Activated naive CD4-positive, alpha-beta T cell treated with anti-CD3 and anti-CD28 coated beads for 36 hours (primary cell): ENCODE results near the gene PA2G4. TPM values are rescaled to one million over a fixed set of nuclear protein-coding genes. Genes with fewer than 3 reads are reported as not detected.

Experiments used
- CTCF ChIA-PET: fragments of 350-600 bp; sonication (Branson Sonifier 250); formaldehyde crosslinking; loops from one replicate; lab custom pipeline; 2021; ENCODE audit warnings: antibody characterized with exemption; lab: Charles Lee
- DNase-seq: peaks from one replicate; pipeline ENCODE4 v3.0.0-alpha.2; 2020
- H3K27ac Mint-ChIP-seq: one replicate; pipeline ENCODE4 v1.8.0; 2021; ENCODE audit warnings: mild to moderate bottlenecking, mixed read lengths
- H3K27me3 Mint-ChIP-seq: one replicate; pipeline ENCODE4 v1.8.0; 2021; ENCODE audit warnings: low read depth, mixed read lengths
- H3K36me3 Mint-ChIP-seq: one replicate; pipeline ENCODE4 v1.8.0; 2021; ENCODE audit warnings: low read depth, mixed read lengths
- H3K4me1 Mint-ChIP-seq: one replicate; pipeline ENCODE4 v1.8.0; 2021; ENCODE audit warnings: low read depth, mixed read lengths
- H3K4me3 Mint-ChIP-seq: one replicate; pipeline ENCODE4 v1.8.0; 2021; ENCODE audit warnings: mild to moderate bottlenecking, moderate library complexity, mixed read lengths
- H3K9me3 Mint-ChIP-seq: one replicate; pipeline ENCODE4 v1.8.0; 2021; ENCODE audit warnings: mixed read lengths
- intact Hi-C: fragments of 100-400 bp; cut with micrococcal nuclease; formaldehyde crosslinking; loops from one replicate; pipeline ENCODE4 v1.15.1; 2023
- total RNA-seq, 2 experiments: library from RNA; stranded (reverse); gene quantifications; one replicate each; pipeline ENCODE4 v1.2.3, GENCODE V29; 2021

PA2G4 gene
- total RNA-seq, 2 experiments from 2014 or later, result 398 to 411 TPM

- CTCF ChIA-PET, result interaction anchor here (1.4 kb wide), 1 partner anchor 44 kb away, joined by 3 read pairs; the partner anchor contains the start of gene SMARCC2
- no peaks in the 10 kb centered on the region for H3K9me3 Mint-ChIP-seq
These were observed 40.9 kb downstream of the PA2G4 start for GRCh38 chr12:56145217-56145616.

DNA sequence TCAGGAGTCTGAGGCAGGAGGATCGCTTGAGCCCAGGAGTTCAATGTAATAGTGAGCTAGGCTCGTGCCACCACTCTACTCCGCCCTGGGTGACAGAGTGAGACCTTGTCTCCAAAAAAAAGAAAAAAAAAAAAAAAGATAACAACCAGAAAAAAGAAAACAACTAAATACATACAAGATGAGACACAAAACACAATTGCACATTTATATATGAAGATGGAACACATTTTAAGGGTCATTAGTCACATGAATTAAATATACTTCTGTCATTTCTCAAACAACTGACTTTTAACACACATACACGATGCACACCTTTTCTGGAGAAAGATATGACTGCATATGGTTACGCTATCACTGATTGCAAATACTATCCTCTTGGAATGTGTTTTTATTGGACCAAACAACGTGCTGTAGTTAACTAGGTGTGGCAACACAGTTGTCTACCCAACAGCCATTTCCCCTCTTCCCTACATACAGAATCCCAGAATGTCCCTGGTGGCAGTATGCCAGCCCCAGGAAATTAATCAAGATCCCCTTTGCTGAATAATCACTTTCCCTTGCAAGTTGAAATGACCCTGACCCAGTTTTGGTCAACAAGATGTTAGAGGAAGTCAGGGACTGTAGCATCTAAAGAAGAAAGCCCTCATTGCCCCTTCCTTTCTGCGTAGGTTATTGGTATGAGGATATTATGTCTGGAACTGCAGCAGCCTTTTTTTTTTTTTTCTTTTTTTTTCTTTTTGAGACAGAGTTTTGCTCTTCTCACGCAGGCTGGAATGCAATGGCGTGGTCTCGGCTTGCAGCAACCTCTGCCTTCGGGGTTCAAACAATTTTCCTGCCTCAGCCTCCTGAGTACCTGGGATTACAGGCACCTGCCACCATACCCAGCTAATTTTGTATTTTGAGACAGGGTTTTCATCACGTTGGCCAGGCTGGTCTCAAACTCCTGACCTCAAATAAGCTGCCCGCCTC, 42.4 kb downstream of the PA2G4 start:
- CTCF ChIA-PET, result no interaction called here
- Mint-ChIP-seq H3K4me1 (peaks cover 31% of the 10 kb centered on the region), H3K27me3 (no peaks in the 10 kb centered on the region), H3K4me3 (no peak overlapping the region), H3K9me3 (no peaks in the 10 kb centered on the region), H3K27ac (no peak overlapping the region), H3K36me3 (peaks cover 24% of the 10 kb centered on the region)
- no peak for DNase-seq
- intact Hi-C loops, result no loop called here

More at GRCh38 chr12:56145217-56145616, 40.9 kb downstream of the PA2G4 start:
- H3K36me3 Mint-ChIP-seq, result peaks cover 32% of the 10 kb centered on the region
- intact Hi-C loops, result no loop called here
- H3K4me3 Mint-ChIP-seq, result no peak overlapping the region
- H3K4me1 Mint-ChIP-seq, result peaks cover 22% of the 10 kb centered on the region
- H3K27ac Mint-ChIP-seq, result no peak overlapping the region
- no peak for DNase-seq
- no peaks in the 10 kb centered on the region for H3K27me3 Mint-ChIP-seq

- Mint-ChIP-seq H3K36me3 (peaks cover 7% of the 10 kb centered on the region), H3K27ac (peak overlapping the region; percentile 98), H3K4me1 (peaks cover 32% of the 10 kb centered on the region), H3K4me3 (peak overlapping the region; percentile 84), H3K9me3 (no peaks in the 10 kb centered on the region), H3K27me3 (no peaks in the 10 kb centered on the region)
- CTCF ChIA-PET, result interaction anchor here (0.6 to 1.3 kb wide), 5 partner anchors 13 to 413 kb away, joined by 3 to 7 read pairs (median 4); partner anchors contain the start of gene ESYT1
- DNase-seq, result no peak
- intact Hi-C loops, result no loop called here
These were observed 46.2 kb downstream of the PA2G4 start for GRCh38 chr12:56150563-56150962.

DNA sequence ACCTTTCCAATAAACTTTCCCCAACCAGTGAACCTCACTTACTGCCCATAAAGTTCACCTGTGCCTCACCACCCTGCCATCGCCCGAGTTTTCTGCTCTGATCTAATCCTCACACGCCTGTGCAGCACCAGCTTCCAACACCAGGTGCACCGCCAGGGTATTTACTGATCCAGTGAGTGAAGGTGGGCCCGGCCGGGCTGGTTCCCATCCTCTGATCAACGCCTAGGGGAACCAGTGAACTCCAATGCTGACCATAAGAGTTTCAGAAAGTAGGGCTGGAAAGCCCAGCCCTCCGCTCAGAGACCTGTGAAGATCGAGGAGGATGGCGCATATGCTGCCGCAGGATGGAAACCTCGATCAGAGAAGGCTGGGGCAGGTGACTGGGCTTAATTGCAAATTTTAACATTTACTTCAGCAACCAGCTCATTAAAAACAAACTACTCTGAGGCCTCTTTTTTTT, 47.3 kb downstream of the PA2G4 start:
- peak; percentile 84 for DNase-seq
- CTCF ChIA-PET, result interaction anchor here (0.9 to 1.3 kb wide), 6 partner anchors 9 to 33 kb away, joined by 3 to 10 read pairs (median 4); partner anchors contain the start of gene ZC3H10
- intact Hi-C loops, result loop anchor here (1.0 to 2.0 kb wide), 6 partner anchors 9 to 178 kb away; partner anchors contain the start of genes NABP2, PA2G4 and ZC3H10
- no peaks in the 10 kb centered on the region for H3K27me3 Mint-ChIP-seq
- H3K9me3 Mint-ChIP-seq, result no peaks in the 10 kb centered on the region
- H3K27ac Mint-ChIP-seq, result peak overlapping the region; percentile 98
- peaks cover 9% of the 10 kb centered on the region for H3K36me3 Mint-ChIP-seq
- peak overlapping the region; percentile 84 for H3K4me3 Mint-ChIP-seq
- peaks cover 32% of the 10 kb centered on the region for H3K4me1 Mint-ChIP-seq

- H3K9me3 Mint-ChIP-seq, result no peaks in the 10 kb centered on the region
- CTCF ChIA-PET, result interaction anchor here (0.9 to 1.3 kb wide), 6 partner anchors 9 to 34 kb away, joined by 3 to 10 read pairs (median 4); partner anchors contain the start of gene ZC3H10
- intact Hi-C loops, result loop anchor here (1.0 to 2.0 kb wide), 6 partner anchors 8 to 179 kb away; partner anchors contain the start of genes NABP2, PA2G4 and ZC3H10
- H3K4me3 Mint-ChIP-seq, result peak within 1 kb of the TSS; percentile 84
- H3K27ac Mint-ChIP-seq, result peak within 1 kb of the TSS; percentile 98
- H3K36me3 Mint-ChIP-seq, result peaks cover 10% of the 10 kb centered on the region
- peak; percentile 98 for DNase-seq
- peaks cover 35% of the 10 kb centered on the region for H3K4me1 Mint-ChIP-seq
- H3K27me3 Mint-ChIP-seq, result no peaks in the 10 kb centered on the region
These were observed 47.9 kb downstream of the PA2G4 start, which contains the start of gene MYL6B for GRCh38 chr12:56152132-56152755. MYL6B (plus strand) TSS chr12:56152587; CDS start chr12:56153919, 1,332 bp downstream.

DNA sequence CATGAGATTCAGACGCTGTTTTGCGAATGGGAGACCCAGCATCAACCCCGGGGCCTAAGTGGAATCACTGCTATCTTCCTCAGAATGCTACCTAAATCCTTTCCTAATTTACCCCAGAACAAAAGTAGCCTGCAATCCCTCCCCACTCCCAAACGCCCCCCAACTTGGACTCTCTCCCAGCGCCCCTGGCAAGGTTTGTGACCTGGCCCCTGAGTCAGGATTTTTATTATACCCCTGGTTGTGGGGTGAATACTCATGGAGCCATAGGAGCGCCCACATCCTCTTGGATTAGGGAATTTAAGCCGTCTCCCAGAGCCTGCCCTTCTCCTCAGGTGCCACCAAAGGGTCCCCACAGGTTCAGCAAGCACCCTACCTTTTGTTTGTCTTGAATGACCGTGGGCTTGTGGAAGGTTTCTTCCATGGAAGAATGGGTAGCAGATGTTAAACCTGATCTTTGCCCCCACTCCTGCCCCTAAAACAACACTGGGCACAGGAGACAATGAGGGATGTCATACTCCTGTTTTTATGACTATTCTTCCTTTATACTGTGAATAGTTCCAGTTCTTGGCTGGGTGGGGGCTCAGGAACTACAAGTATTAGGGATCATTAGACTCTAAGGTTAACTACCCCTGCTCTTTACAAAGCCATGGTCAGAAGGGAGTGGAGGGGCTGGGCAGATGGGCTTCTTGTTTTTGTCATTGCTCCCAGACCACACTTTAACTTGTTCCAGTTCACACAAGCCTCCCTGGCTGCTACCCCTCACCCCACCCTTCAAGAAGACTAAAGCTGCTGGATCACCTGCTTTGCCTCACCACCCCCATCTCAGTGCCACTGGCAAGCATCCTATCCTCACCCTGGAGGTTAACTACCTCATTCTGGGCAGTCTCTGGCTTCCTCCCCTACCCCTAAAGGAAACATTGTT, 48.7 kb downstream of the PA2G4 start:
- no peak for DNase-seq
- Mint-ChIP-seq H3K4me3 (peak overlapping the region; percentile 84), H3K27me3 (no peaks in the 10 kb centered on the region), H3K36me3 (peaks cover 15% of the 10 kb centered on the region), H3K27ac (peak overlapping the region; percentile 98), H3K9me3 (no peaks in the 10 kb centered on the region), H3K4me1 (peaks cover 38% of the 10 kb centered on the region)
- CTCF ChIA-PET, result interaction anchor here (1.4 kb wide), 1 partner anchor 35 kb away, joined by 7 read pairs; the partner anchor contains the start of gene ZC3H10
- intact Hi-C loops, result loop anchor here (1.0 to 2.0 kb wide), 6 partner anchors 7 to 180 kb away; partner anchors contain the start of genes NABP2, PA2G4 and ZC3H10

- intact Hi-C loops, result loop anchor here (2.0 kb wide), 1 partner anchor 71 kb away; the partner anchor contains the start of gene NABP2
- Mint-ChIP-seq H3K27ac (peak overlapping the region; percentile 42), H3K36me3 (peaks cover 20% of the 10 kb centered on the region), H3K27me3 (no peaks in the 10 kb centered on the region), H3K9me3 (no peaks in the 10 kb centered on the region), H3K4me3 (peak overlapping the region; percentile 84), H3K4me1 (peaks cover 38% of the 10 kb centered on the region)
- no peak for DNase-seq
- CTCF ChIA-PET, result interaction anchor here (1.4 kb wide), 2 partner anchors 35 to 36 kb away, joined by 6 to 7 read pairs; partner anchors contain the start of genes SMARCC2 and ZC3H10
These were observed 49.3 kb downstream of the PA2G4 start for GRCh38 chr12:56153678-56154065.

GRCh38 chr12:56154246-56154771, 50.0 kb downstream of the PA2G4 start:
- H3K9me3 Mint-ChIP-seq, result no peaks in the 10 kb centered on the region
- peaks cover 26% of the 10 kb centered on the region for H3K36me3 Mint-ChIP-seq
- H3K4me1 Mint-ChIP-seq, result peaks cover 41% of the 10 kb centered on the region
- no peak for DNase-seq
- H3K4me3 Mint-ChIP-seq, result no peak overlapping the region
- H3K27ac Mint-ChIP-seq, result no peak overlapping the region
- CTCF ChIA-PET, result interaction anchor here (1.1 to 1.4 kb wide), 3 partner anchors 26 to 36 kb away, joined by 4 to 7 read pairs (median 6); partner anchors contain the start of genes ESYT1, SMARCC2 and ZC3H10
- H3K27me3 Mint-ChIP-seq, result no peaks in the 10 kb centered on the region
- intact Hi-C loops, result no loop called here

- Mint-ChIP-seq H3K4me3 (no peak overlapping the region), H3K27me3 (no peaks in the 10 kb centered on the region), H3K4me1 (peaks cover 46% of the 10 kb centered on the region), H3K36me3 (peaks cover 31% of the 10 kb centered on the region), H3K27ac (no peak overlapping the region), H3K9me3 (no peaks in the 10 kb centered on the region)
- CTCF ChIA-PET, result interaction anchor here (1.1 to 1.4 kb wide), 3 partner anchors 27 to 37 kb away, joined by 4 to 7 read pairs (median 6); partner anchors contain the start of genes ESYT1, SMARCC2 and ZC3H10
- intact Hi-C loops, result no loop called here
- DNase-seq, result no peak
These were observed 50.5 kb downstream of the PA2G4 start for GRCh38 chr12:56154818-56155217.

DNA sequence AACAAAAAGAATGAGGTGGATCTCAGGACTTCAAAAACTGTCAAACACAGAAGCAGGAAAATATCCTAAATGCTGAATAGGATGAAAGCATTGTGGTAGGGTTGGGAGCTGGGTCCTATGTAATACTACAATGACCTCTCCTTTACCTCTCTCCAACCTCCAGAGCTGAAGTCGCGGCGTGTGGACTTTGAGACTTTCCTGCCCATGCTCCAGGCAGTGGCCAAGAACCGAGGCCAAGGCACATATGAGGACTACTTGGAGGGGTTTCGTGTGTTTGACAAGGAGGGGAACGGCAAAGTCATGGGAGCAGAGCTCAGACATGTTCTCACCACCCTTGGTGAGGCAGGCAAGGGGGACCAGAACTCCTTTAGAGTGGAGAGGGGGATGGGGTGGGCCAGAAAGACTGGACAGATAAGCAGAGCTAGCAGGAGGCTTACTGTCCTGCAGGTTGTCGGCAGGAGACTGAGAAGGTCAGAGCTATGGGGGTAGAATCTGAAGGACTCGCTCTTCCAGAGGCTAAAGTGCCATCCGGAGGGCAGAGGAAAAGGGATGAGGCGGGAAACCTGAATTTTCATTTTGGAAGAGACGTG, 51.0 kb downstream of the PA2G4 start:
- no peaks in the 10 kb centered on the region for H3K9me3 Mint-ChIP-seq
- CTCF ChIA-PET, result interaction anchor here (1.0 to 1.5 kb wide), 4 partner anchors 27 to 34 kb away, joined by 3 to 6 read pairs (median 4); partner anchors contain the start of genes ESYT1 and SMARCC2
- intact Hi-C loops, result no loop called here
- H3K4me1 Mint-ChIP-seq, result peaks cover 48% of the 10 kb centered on the region
- peaks cover 37% of the 10 kb centered on the region for H3K36me3 Mint-ChIP-seq
- no peak for DNase-seq
- no peak overlapping the region for H3K27ac Mint-ChIP-seq
- no peak overlapping the region for H3K4me3 Mint-ChIP-seq
- no peaks in the 10 kb centered on the region for H3K27me3 Mint-ChIP-seq
